HepG2 (cell line): ENCODE results near the gene CENPP. TPM values are rescaled to one million over a fixed set of nuclear protein-coding genes. Genes with fewer than 3 reads are reported as not detected.

Source experiments
- ATAC-seq: fragments of 200-7000 bp; cut with Tn5 transposase; 3 replicates; pipeline ENCODE4 v1.9.1; 2020; ENCODE audit warnings: mild to moderate bottlenecking, moderate library complexity
- BruUV-seq: library from RNA; stranded (reverse); fragments of 400-500 nt; replicated peaks from 2 replicates; lab custom pipeline; 2021; lab: Mats Ljungman, UMichigan
- CTCF ChIA-PET: fragments of 300-600 bp; formaldehyde crosslinking; extraction: SDS; loops from one replicate; lab custom pipeline; 2021; ENCODE audit warnings: low total read pairs, inconsistent platforms, low intra/inter-chr PET ratio; lab: Yijun Ruan, JAX
- POLR2A ChIA-PET: fragments of 350-600 bp; sonication (Branson Sonifier 250); formaldehyde crosslinking; loops from one replicate; lab custom pipeline; 2020; ENCODE audit warnings: antibody characterized with exemption, inconsistent platforms; lab: Yijun Ruan, JAX
- DNase-seq: peaks from one replicate; pipeline ENCODE4 v3.0.0-alpha.2; 2015; ENCODE audit warnings: low spot score
- FAIRE-seq: peaks from 3 replicates; lab custom pipeline; 2011; peaks lifted over from hg19 to GRCh38; lab: Jason Lieb, UNC
- H2AFZ ChIP-seq: one replicate; pipeline ENCODE4 v1.6.1; 2011; ENCODE audit warnings: low read length, inconsistent platforms
- H3K27ac ChIP-seq: fragments of 300-600 bp; 3 replicates; pipeline ENCODE4 v1.8.0; 2011; ENCODE audit warnings: mixed run types, mild to moderate bottlenecking, mixed read lengths, low read length, inconsistent platforms; ENCODE audit not compliant: insufficient read depth; ENCODE audit errors: extremely low read length
- H3K27me3 ChIP-seq, 2 experiments: fragments of 200-600 bp in 1 of 2; 2 replicates in 1 of 2; 3 replicates in 1 of 2; pipeline versions ENCODE4 v1.6.0 to v1.8.0; 2011; ENCODE audit warnings: low read length in 2 of 2, mild to moderate bottlenecking in 2 of 2, moderate library complexity in 2 of 2, inconsistent platforms in 1 of 2; ENCODE audit not compliant: insufficient read depth in 2 of 2, control insufficient read depth in 1 of 2
- H3K36me3 ChIP-seq, 2 experiments: fragments of 200-600 bp in 1 of 2; replicated peaks in 1 of 2; 2 replicates in 1 of 2; 3 replicates in 1 of 2; pipeline versions ENCODE4 v1.5.1 to v1.8.0; 2011; ENCODE audit warnings: low read length in 2 of 2, inconsistent platforms in 1 of 2; ENCODE audit not compliant: insufficient read depth in 2 of 2, control insufficient read depth in 1 of 2
- H3K4me1 ChIP-seq: 2 replicates; pipeline ENCODE4 v1.5.1; 2012; ENCODE audit warnings: low read length, inconsistent platforms; ENCODE audit not compliant: insufficient read depth
- H3K4me2 ChIP-seq: 2 replicates; pipeline ENCODE4 v1.6.0; 2011; ENCODE audit warnings: low read depth, low read length, inconsistent platforms
- H3K4me3 ChIP-seq, 3 experiments: fragments of 200-600 bp in 1 of 3; sonication (generic), shearing (Covaris generic) in 1 of 3; replicated peaks in 1 of 3; 2 replicates each; pipeline ENCODE4 v1.5.1; 2011 to 2016; ENCODE audit warnings: low read length in 3 of 3, inconsistent platforms in 2 of 3, low read depth in 2 of 3, mild to moderate bottlenecking in 2 of 3, control low read depth in 1 of 3, mixed read lengths in 1 of 3; ENCODE audit not compliant: insufficient read depth in 1 of 3
- H3K79me2 ChIP-seq: one replicate; pipeline ENCODE4 v1.6.1; 2011; ENCODE audit warnings: low read length, inconsistent platforms; ENCODE audit not compliant: insufficient read depth
- H3K9ac ChIP-seq: 2 replicates; pipeline ENCODE4 v1.6.0; 2011; ENCODE audit warnings: mild to moderate bottlenecking, low read depth, low read length, inconsistent platforms; ENCODE audit not compliant: insufficient read depth
- H3K9me3 ChIP-seq: 2 replicates; pipeline ENCODE4 v1.5.1; 2012; ENCODE audit warnings: mild to moderate bottlenecking, low read length
- H4K20me1 ChIP-seq: 2 replicates; pipeline ENCODE4 v1.6.0; 2011; ENCODE audit warnings: inconsistent platforms, mild to moderate bottlenecking, low read length, moderate library complexity; ENCODE audit not compliant: insufficient read depth
- ATF1 ChIP-seq: IDR thresholded peaks from 2 replicates; pipeline ENCODE4 v1.6.1; 2016; ENCODE audit warnings: mild to moderate bottlenecking, control low read depth
- ESRRA ChIP-seq: sonication (generic); formaldehyde crosslinking; IDR thresholded peaks from 2 replicates; pipeline ENCODE4 v1.5.1; 2020; ENCODE audit warnings: mild to moderate bottlenecking, low read depth, missing genetic modification reagents
- GATA4 ChIP-seq: sonication (generic); IDR thresholded peaks from 2 replicates; pipeline ENCODE4 v1.6.1; 2016; ENCODE audit warnings: antibody characterized with exemption, low read depth, borderline replicate concordance
- MTF1 ChIP-seq: sonication (generic); formaldehyde crosslinking; IDR thresholded peaks from 2 replicates; pipeline ENCODE4 v1.5.0; 2020; ENCODE audit warnings: missing genetic modification reagents
- POGZ ChIP-seq: sonication (generic); formaldehyde crosslinking; IDR thresholded peaks from 2 replicates; pipeline ENCODE4 v1.4.0; 2020; ENCODE audit warnings: mild to moderate bottlenecking, missing genetic modification reagents
- ZNF501 ChIP-seq: sonication (generic); formaldehyde crosslinking; IDR thresholded peaks from 2 replicates; pipeline ENCODE4 v1.5.1; 2020; ENCODE audit warnings: mild to moderate bottlenecking, moderate library complexity, missing genetic modification reagents
- ZNF550 ChIP-seq: sonication (generic); formaldehyde crosslinking; IDR thresholded peaks from 2 replicates; pipeline ENCODE4 v1.4.0; 2020; ENCODE audit warnings: mild to moderate bottlenecking, missing genetic modification reagents, borderline replicate concordance
- ZNF607 ChIP-seq: sonication (generic); formaldehyde crosslinking; IDR thresholded peaks from 2 replicates; pipeline ENCODE4 v1.5.1; 2020; ENCODE audit warnings: missing genetic modification reagents, mild to moderate bottlenecking, borderline replicate concordance
- ZNF792 ChIP-seq: IDR thresholded peaks from 2 replicates; pipeline ENCODE4 v1.6.1; 2016
- WGBS: methylation state at CpG from one replicate; pipeline ENCODE4 v1.1.6; 2017; ENCODE audit warnings: low lambda C conversion rate; 5-methylcytosine and 5-hydroxymethylcytosine counted together
- in situ Hi-C: cut with HindIII; loops from 2 replicates; pipeline ENCODE4 v1.10.0; 2017; ENCODE audit warnings: low pct_unique_long_range_greater_than_20kb; ENCODE audit not compliant: extremely low pct_ligation_motif_present
- intact Hi-C: fragments of 100-400 bp; cut with micrococcal nuclease; formaldehyde crosslinking; loops from one replicate; pipeline ENCODE4 v1.10.0; 2022; ENCODE audit not compliant: unreplicated experiment
- polyA plus RNA-seq, 8 experiments: library from polyadenylated mRNA; depleted of rRNA in 3 of 8; stranded (reverse) in 7 of 8; unstranded in 1 of 8; fragments of >200 nt; fragmentation: Illumina TruSeq in 4 of 8; extraction: Trizol in 4 of 8; gene quantifications; 2 replicates each; pipeline versions ENCODE4 v1.2.1 to v1.2.3, GENCODE V29; 2011 to 2016; ENCODE audit warnings: low read depth in 4 of 8, missing spikeins in 1 of 8, mixed read lengths in 1 of 8; ENCODE audit not compliant: insufficient read depth in 1 of 8
- total RNA-seq, 5 experiments: library from RNA; depleted of rRNA; stranded (reverse); fragments of >200 nt; fragmentation: Illumina TruSeq; extraction: Trizol; gene quantifications; 2 replicates each; pipeline ENCODE4 v1.2.3, GENCODE V29; 2016; ENCODE audit warnings: low read depth in 1 of 5
- TF ChIP-seq, protein P1 (sequence below): sonication (generic); formaldehyde crosslinking; conservative IDR thresholded peaks from 2 replicates; pipeline ENCODE4 v1.4.0; 2020; ENCODE audit warnings: missing genetic modification reagents
- TF ChIP-seq, protein P2 (sequence below), 2 experiments: sonication (generic) in 1 of 2; formaldehyde crosslinking in 1 of 2; IDR thresholded peaks; 2 replicates each; pipeline versions ENCODE4 v1.4.0 to v1.6.1; 2016 to 2020; ENCODE audit warnings: borderline replicate concordance in 1 of 2, low read depth in 1 of 2, mild to moderate bottlenecking in 1 of 2, missing genetic modification reagents in 1 of 2
- TF ChIP-seq, protein P3 (sequence below): sonication (generic); formaldehyde crosslinking; IDR thresholded peaks from 2 replicates; pipeline ENCODE4 v1.4.0; 2020; ENCODE audit warnings: missing genetic modification reagents

The CENPP gene
- total and polyA plus RNA-seq, 2 of the 13 experiments (the other 11 are each of a cell fraction or from before 2014, with no cell fraction given) = 2.0 to 11.4 TPM

DNA sequence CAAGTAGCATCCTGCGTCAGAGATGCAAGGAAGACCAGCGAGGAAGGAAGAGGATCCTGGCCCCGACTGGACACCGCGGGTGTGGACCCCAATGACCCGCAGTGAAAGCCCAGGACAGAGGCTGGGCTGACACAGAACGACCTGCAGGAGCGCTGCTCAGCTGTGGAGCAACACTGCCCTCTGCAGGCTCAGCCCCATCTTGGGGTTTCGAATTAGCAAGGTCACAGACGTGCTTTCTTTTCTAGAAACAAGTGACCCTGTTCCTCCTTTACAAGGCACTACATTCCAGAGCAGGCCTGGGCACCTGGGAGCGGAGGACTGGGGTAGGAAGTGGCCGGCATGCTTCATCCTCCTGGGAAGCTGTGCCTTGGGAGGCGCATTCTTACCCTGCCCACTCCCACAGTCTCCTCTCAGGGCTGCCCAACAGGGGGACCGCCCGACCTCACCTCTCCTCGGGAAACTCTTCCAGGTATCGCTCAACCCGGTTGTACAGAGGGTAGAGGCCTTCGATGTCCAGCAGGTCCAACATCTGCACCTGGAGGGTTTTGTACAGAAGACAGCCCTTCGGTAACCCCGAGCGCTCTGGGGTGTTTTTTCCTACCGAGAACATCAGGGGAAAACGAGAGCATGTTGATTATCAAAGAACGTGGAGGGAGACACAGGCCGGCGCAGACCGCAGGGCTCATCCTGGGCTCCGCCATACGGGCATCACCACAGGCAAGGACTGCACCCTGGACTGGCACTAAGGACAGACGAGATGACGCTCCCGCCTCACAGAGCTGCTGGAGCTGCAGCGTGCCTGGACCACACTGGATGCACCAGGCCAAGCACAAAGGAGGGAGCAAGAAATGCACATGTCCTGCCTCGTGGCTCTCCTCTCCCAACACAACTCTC lies 309.2 kb downstream of the CENPP start (continued):
- TF ChIP-seq ZNF607 (CRISPR knock-in tag) (no peak), MTF1 (CRISPR knock-in tag) (no peak), ZNF792 (CRISPR knock-in tag) (no peak)
- TF ChIP-seq, protein P1, sequence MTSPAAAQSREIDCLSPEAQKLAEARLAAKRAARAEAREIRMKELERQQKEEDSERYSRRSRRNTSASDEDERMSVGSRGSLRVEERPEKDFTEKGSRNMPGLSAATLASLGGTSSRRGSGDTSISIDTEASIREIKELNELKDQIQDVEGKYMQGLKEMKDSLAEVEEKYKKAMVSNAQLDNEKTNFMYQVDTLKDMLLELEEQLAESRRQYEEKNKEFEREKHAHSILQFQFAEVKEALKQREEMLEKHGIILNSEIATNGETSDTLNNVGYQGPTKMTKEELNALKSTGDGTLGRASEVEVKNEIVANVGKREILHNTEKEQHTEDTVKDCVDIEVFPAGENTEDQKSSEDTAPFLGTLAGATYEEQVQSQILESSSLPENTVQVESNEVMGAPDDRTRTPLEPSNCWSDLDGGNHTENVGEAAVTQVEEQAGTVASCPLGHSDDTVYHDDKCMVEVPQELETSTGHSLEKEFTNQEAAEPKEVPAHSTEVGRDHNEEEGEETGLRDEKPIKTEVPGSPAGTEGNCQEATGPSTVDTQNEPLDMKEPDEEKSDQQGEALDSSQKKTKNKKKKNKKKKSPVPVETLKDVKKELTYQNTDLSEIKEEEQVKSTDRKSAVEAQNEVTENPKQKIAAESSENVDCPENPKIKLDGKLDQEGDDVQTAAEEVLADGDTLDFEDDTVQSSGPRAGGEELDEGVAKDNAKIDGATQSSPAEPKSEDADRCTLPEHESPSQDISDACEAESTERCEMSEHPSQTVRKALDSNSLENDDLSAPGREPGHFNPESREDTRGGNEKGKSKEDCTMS (CRISPR knock-in tag) = no peak
- TF ChIP-seq, all 625 proteins: peak for 46

DNA sequence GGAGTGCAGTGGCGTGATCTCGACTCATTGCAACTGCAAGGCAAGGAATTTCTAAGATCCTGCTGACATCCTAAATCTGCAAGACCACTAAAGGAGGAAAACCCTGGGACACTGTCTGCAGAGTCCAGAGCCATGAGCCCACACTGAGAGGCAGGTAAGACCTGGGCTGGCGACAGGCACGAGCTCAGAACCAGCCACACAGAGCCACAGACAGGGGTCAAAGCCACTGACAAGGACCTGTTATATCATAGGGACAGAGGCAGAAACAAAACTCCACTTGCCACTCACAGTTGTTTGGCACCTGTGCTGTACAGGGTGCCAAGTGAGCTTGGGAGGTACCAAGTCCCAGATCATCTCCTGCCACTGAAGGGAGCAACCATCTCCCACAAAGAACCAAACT lies 310.0 kb downstream of the CENPP start:
- no TSS peak for BruUV-seq
- DNase-seq (no peak), FAIRE-seq (no peak), ATAC-seq (no peak)
- intact Hi-C loops (loop anchor here (2.0 kb wide), 2 partner anchors 311 to 343 kb away; partner anchors contain the start of genes CENPP, IARS1 and NOL8), in situ Hi-C loops (loop anchor here (10.0 kb wide), 2 partner anchors 311 to 501 kb away; partner anchors contain the start of genes CENPP and NOL8)
- Histone ChIP-seq H3K9ac (no peak overlapping the region), H3K79me2 (no peaks in the 10 kb centered on the region), H3K4me2 (no peak overlapping the region), H3K4me3 (no peak overlapping the region), H3K27ac (no peak overlapping the region), H3K36me3 (peaks cover 30 to 77% of the 10 kb centered on the region in 2 experiments; a peak in 4 of 5 replicates), H3K27me3 (no peaks in the 10 kb centered on the region), H2AFZ (no peak overlapping the region), H3K9me3 (no peaks in the 10 kb centered on the region), H4K20me1 (no peaks in the 10 kb centered on the region), H3K4me1 (no peaks in the 10 kb centered on the region)
- ChIA-PET POLR2A (no interaction called here), CTCF (interaction anchor here (3.1 kb wide), 1 partner anchor 134 kb away, joined by 32 read pairs; no protein-coding TSS in a partner anchor)
- WGBS = 96% methylated on average over 4 of the region's 4 CpGs
- TF ChIP-seq ESRRA (CRISPR knock-in tag) (no peak), ZNF550 (CRISPR knock-in tag) (no peak), GATA4 (no peak), ZNF501 (no peak), POGZ (CRISPR knock-in tag) (no peak), ATF1 (CRISPR knock-in tag) (no peak)
- TF ChIP-seq, protein P2, sequence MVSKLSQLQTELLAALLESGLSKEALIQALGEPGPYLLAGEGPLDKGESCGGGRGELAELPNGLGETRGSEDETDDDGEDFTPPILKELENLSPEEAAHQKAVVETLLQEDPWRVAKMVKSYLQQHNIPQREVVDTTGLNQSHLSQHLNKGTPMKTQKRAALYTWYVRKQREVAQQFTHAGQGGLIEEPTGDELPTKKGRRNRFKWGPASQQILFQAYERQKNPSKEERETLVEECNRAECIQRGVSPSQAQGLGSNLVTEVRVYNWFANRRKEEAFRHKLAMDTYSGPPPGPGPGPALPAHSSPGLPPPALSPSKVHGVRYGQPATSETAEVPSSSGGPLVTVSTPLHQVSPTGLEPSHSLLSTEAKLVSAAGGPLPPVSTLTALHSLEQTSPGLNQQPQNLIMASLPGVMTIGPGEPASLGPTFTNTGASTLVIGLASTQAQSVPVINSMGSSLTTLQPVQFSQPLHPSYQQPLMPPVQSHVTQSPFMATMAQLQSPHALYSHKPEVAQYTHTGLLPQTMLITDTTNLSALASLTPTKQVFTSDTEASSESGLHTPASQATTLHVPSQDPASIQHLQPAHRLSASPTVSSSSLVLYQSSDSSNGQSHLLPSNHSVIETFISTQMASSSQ (IDR thresholded peaks at IDR 0.05; ENCODE audit: low read depth) = no peak
- TF ChIP-seq, protein P2 (CRISPR knock-in tag; IDR thresholded peaks at IDR 0.05; ENCODE audit: borderline replicate concordance) = no peak
- TF ChIP-seq, protein P3, sequence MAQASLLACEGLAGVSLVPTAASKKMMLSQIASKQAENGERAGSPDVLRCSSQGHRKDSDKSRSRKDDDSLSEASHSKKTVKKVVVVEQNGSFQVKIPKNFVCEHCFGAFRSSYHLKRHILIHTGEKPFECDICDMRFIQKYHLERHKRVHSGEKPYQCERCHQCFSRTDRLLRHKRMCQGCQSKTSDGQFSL = no peak
